HG03045 (cell line): ENCODE measurements around the gene ACTL10.
"Not testable (repeated sequence)": the region's sequence is repeated elsewhere in the genome, so short reads cannot be mapped to it uniquely, and the experiment has no call there.

ENCODE experiments used
- ATAC-seq: cut with Tn5 transposase; IDR thresholded peaks from one replicate; pipeline ENCODE4 v1.9.1; 2021; ENCODE audit warnings: mild to moderate bottlenecking, moderate library complexity; ENCODE audit not compliant: unreplicated experiment

ACTL10 gene

DNA sequence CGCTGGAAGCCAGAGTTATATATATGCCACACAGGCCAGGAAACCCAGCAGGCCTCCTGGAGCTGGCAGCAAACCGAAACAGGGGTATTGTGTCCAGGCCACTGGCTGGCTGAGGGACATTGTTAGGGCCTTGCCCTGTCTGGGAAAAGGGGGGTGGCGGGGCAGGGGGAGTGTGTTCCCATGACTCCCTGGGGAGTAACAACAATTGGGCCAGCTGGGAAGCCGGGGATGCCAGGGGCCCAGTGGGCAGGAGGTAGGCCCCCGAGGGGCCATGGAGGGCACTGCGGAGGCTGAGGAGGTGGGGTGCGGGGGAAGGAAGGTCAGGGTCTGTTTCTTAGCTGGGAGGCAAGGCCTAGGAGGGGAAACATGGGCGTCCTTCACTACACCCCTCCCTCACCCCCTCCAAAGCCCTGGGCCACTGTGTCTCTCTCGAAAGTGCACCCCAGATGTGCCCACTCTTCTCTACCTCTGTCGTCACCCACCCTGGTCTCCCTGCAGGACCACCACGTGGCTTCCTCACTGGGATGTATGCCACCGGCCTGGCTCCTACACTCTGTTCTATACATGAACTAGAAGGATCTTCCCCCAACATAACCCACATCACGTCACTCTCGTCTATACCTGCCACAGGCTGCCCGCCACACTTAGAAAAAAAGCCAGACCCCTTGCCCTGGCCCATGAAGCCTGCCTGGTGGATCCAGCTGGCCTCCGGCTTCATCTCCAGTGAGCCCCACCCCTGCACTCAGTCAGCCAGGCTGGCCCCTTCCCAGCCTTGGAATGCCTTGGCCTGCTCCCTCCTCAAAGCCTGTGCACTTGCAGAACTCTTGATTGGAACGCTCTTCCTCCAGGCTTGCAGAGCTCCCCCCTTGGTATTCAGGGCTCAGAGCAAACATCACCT is 27.2 kb downstream of the ACTL10 start:
- ATAC-seq: no peak

DNA sequence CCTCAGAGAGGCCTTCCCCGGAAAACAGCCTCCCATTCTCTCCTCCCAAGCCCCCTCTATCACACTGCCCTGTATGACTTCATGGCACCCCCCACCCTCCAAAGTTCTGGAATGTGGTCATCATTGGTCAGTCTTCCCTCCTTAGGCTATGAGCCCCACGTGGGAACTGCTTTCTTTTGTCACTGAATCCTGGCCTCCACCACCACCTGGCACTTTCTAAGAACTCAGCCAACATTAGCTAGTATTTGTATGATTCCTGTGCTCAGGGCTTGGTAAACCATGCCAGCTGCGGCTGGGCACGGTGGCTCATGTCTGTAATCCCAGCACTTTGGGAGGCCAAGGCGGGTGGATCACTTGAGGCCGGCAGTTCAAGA is 27.9 kb downstream of the ACTL10 start:
- ATAC-seq: no peak

- ATAC-seq: no peak
These were observed 29.7 kb downstream of the ACTL10 start for GRCh38 chr20:33696448-33696847.

- no peak for ATAC-seq
These were observed 30.4 kb downstream of the ACTL10 start for GRCh38 chr20:33697129-33697528.

DNA sequence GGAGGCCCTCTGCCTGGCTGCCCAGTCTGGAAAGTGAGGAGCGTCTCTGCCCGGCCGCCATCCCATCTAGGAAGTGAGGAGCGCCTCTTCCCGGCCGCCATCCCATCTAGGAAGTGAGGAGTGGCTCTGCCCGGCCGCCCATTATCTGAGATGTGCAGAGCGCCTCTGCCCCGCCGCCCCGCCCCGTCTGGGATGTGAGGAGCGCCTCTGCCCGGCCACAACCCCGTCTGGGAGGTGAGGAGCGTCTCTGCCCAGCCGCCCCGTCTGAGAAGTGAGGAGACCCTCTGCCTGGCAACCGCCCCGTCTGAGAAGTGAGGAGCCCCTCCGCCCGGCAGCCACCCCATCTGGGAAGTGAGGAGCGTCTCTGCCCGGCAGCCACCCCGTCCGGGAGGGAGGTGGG is 32.2 kb downstream of the ACTL10 start:
- not testable (repeated sequence) for ATAC-seq

DNA sequence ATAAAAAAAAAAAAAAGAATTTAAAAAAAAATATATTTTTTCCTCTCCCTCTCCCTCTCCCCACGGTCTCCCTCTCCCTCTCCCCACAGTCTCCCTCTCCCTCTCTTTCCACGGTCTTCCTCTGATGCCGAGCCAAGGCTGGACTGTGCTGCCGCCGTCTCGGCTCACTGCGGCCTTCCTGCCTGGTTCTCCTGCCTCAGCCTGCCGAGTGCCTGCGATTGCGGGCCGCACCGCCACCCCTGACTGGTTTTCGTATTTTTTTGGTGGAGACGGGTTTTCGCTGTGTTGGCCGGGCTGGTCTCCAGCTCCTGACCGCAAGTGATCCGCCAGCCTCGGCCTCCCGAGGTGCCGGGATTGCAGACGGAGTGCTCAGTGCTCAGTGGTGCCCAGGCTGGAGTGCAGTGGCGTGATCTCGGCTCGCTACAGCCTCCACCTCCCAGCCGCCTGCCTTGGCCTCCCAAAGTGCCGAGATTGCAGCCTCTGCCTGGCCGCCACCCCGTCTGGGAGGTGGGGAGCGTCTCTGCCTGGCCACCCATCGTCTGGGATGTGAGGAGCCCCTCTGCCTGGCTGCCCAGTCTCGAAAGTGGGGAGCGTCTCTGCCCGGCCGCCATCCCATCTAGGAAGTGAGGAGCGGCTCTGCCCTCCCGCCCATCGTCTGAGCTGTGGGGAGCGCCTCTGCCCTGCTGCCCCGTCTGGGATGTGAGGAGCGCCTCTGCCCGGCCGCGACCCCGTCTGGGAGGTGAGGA is 34.1 kb downstream of the ACTL10 start:
- ATAC-seq: not testable (repeated sequence)

GRCh38 chr20:33701629-33702450 is 35.1 kb downstream of the ACTL10 start:
- ATAC-seq: no peak

GRCh38 chr20:33702861-33703260 is 36.1 kb downstream of the ACTL10 start:
- ATAC-seq: no peak

GRCh38 chr20:33703498-33704137 is 36.9 kb downstream of the ACTL10 start:
- no peak for ATAC-seq

DNA sequence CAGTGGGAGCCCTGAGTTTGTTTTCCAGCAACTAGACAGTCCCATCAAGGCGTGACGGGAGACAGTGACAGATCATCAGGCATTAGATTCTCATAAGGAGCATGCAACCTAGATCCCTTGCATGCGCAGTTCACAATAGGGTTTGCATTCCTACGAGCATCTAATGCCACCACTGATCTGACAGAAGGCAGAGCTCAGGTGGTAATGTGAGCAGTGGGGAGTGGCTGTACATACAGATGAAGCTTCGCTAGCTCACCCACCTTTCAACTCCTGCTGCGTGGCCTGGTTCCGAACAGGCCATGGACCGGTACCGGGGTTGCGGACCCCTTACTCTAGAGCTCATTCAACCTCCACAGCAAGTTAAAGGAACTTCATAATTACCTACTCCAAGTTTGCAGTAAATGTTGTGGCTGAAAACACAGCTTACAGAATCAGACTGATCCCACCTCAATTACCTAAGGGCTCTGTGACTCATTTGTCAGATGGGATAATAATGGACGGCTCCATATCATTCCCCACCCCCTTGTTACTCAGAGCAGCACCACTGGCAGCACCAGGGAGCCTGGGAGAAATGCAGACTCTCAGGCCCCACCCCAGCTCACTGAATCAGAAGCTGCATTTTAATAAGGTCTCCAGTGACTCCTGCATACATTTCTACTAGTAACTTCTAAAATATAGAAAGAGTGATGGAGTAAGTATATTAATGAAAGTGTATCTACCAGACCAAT is 37.6 kb downstream of the ACTL10 start:
- ATAC-seq: no peak

GRCh38 chr20:33707668-33708067 is 40.9 kb downstream of the ACTL10 start:
- ATAC-seq: no peak

- no peak for ATAC-seq
These were observed 42.7 kb downstream of the ACTL10 start for GRCh38 chr20:33709398-33709797.

- no peak for ATAC-seq
These were observed 43.3 kb downstream of the ACTL10 start for GRCh38 chr20:33709905-33710541.

- ATAC-seq: no peak
These were observed 44.1 kb downstream of the ACTL10 start for GRCh38 chr20:33710681-33711445.

- no peak for ATAC-seq
These were observed 44.6 kb downstream of the ACTL10 start for GRCh38 chr20:33711446-33711738.

GRCh38 chr20:33713865-33714367 is 47.2 kb downstream of the ACTL10 start:
- no peak for ATAC-seq

- no peak for ATAC-seq
These were observed 49.8 kb downstream of the ACTL10 start for GRCh38 chr20:33716498-33716897.
